Measurements from ENCODE around the gene PTPN11.
A peak's percentile ranks its signal among the peaks of the same experiment; 100 is the strongest.

PTPN11 gene

GRCh38 chr12:112375105-112375504, 43.6 kb upstream of the PTPN11 start:
- Histone ChIP-seq H3K9me3 (ENCODE audit: control insufficient read depth, low read length) (no peaks in the 10 kb centered on the region), H3K4ac (ENCODE audit: low read depth in 1 of 2, low read length in 2 of 2) (no peak overlapping the region), H2AFZ (ENCODE audit: low read depth, low read length) (no peak overlapping the region), H3K27ac (ENCODE audit: low read length, poor library complexity, severe bottlenecking) (no peak overlapping the region), H2AK5ac (ENCODE audit: low read length, severe bottlenecking) (no peak overlapping the region), H2BK15ac (ENCODE audit: low read depth, poor library complexity, severe bottlenecking) (no peak overlapping the region), H3K36me3 (ENCODE audit: control insufficient read depth in 1 of 2, insufficient read depth in 2 of 2, low read depth in 1 of 2, low read length in 2 of 2) (no peaks in the 10 kb centered on the region), H3K4me3 (ENCODE audit: insufficient read depth in 1 of 2, low read depth in 1 of 2, low read length in 2 of 2) (no peak overlapping the region), H3K27me3 (ENCODE audit: control insufficient read depth in 1 of 2, insufficient read depth in 1 of 2, low read length in 2 of 2) (no peaks in the 10 kb centered on the region), H3K23ac (ENCODE audit: low read length in 2 of 2) (no peak overlapping the region), H4K91ac (ENCODE audit: low read length) (no peak overlapping the region), H2BK120ac (ENCODE audit: low read depth, low read length) (no peak overlapping the region), H3K9ac (ENCODE audit: low read length) (no peak overlapping the region), H3K79me1 (replicated peaks; ENCODE audit: low read length, poor library complexity, severe bottlenecking) (peaks cover 11% of the 10 kb centered on the region), H3K4me1 (ENCODE audit: control insufficient read depth, insufficient read depth, low read depth, low read length) (peaks cover 3% of the 10 kb centered on the region), H2BK12ac (ENCODE audit: low read length in 2 of 2) (no peak overlapping the region), H3K18ac (ENCODE audit: low read depth in 1 of 2, low read length in 2 of 2) (no peak overlapping the region), H3K4me2 (ENCODE audit: low read length, poor library complexity, severe bottlenecking) (no peak overlapping the region), H3K14ac (ENCODE audit: low read length in 2 of 2) (no peak overlapping the region), H2BK5ac (ENCODE audit: low read depth, low read length, poor library complexity, severe bottlenecking) (no peak overlapping the region), H4K8ac (ENCODE audit: low read length) (no peak overlapping the region)
- WGBS = 96% methylated on average over 2 of the region's 5 CpGs
- DNase-seq = no peak

- Histone ChIP-seq H3K14ac (ENCODE audit: low read length in 2 of 2) (no peak overlapping the region), H3K9ac (ENCODE audit: low read length) (peak overlapping the region; percentile 84), H3K4me2 (ENCODE audit: low read length, poor library complexity, severe bottlenecking) (peak overlapping the region; percentile 64), H3K4me1 (ENCODE audit: control insufficient read depth, insufficient read depth, low read depth, low read length) (peaks cover 12% of the 10 kb centered on the region), H2BK120ac (ENCODE audit: low read depth, low read length) (no peak overlapping the region), H3K9me3 (ENCODE audit: control insufficient read depth, low read length) (no peaks in the 10 kb centered on the region), H4K8ac (ENCODE audit: low read length) (no peak overlapping the region), H4K91ac (ENCODE audit: low read length) (no peak overlapping the region), H3K18ac (ENCODE audit: low read depth in 1 of 2, low read length in 2 of 2) (peak overlapping the region in 1 of 2 experiments; percentile 54), H2BK5ac (ENCODE audit: low read depth, low read length, poor library complexity, severe bottlenecking) (no peak overlapping the region), H3K23ac (ENCODE audit: low read length in 2 of 2) (no peak overlapping the region), H2BK15ac (ENCODE audit: low read depth, poor library complexity, severe bottlenecking) (no peak overlapping the region), H2AK5ac (ENCODE audit: low read length, severe bottlenecking) (no peak overlapping the region), H3K4me3 (ENCODE audit: insufficient read depth in 1 of 2, low read depth in 1 of 2, low read length in 2 of 2) (peak overlapping the region; percentile 83 to 86), H3K4ac (ENCODE audit: low read depth in 1 of 2, low read length in 2 of 2) (peak overlapping the region in 1 of 2 experiments; percentile 66), H3K36me3 (ENCODE audit: control insufficient read depth in 1 of 2, insufficient read depth in 2 of 2, low read depth in 1 of 2, low read length in 2 of 2) (no peaks in the 10 kb centered on the region), H2BK12ac (ENCODE audit: low read length in 2 of 2) (no peak overlapping the region), H3K79me1 (replicated peaks; ENCODE audit: low read length, poor library complexity, severe bottlenecking) (peaks cover 2% of the 10 kb centered on the region), H3K27me3 (ENCODE audit: control insufficient read depth in 1 of 2, insufficient read depth in 1 of 2, low read length in 2 of 2) (no peaks in the 10 kb centered on the region), H2AFZ (ENCODE audit: low read depth, low read length) (no peak overlapping the region), H3K27ac (ENCODE audit: low read length, poor library complexity, severe bottlenecking) (no peak overlapping the region)
- peak; percentile 28 for DNase-seq
- 61% methylated on average over 30 of the region's 34 CpGs for WGBS
Measured at GRCh38 chr12:112380663-112381405, 37.9 kb upstream of the PTPN11 start.

GRCh38 chr12:112381406-112381882, 37.3 kb upstream of the PTPN11 start:
- Histone ChIP-seq H3K18ac (ENCODE audit: low read depth in 1 of 2, low read length in 2 of 2) (peak overlapping the region; percentile 75), H4K8ac (ENCODE audit: low read length) (peak overlapping the region; percentile 23), H3K36me3 (ENCODE audit: control insufficient read depth in 1 of 2, insufficient read depth in 2 of 2, low read depth in 1 of 2, low read length in 2 of 2) (no peaks in the 10 kb centered on the region), H3K4me3 (ENCODE audit: insufficient read depth in 1 of 2, low read depth in 1 of 2, low read length in 2 of 2) (peak overlapping the region; percentile 83 to 86), H2BK12ac (ENCODE audit: low read length in 2 of 2) (no peak overlapping the region), H3K9me3 (ENCODE audit: control insufficient read depth, low read length) (no peaks in the 10 kb centered on the region), H4K91ac (ENCODE audit: low read length) (peak overlapping the region; percentile 39), H3K79me1 (replicated peaks; ENCODE audit: low read length, poor library complexity, severe bottlenecking) (peaks cover 2% of the 10 kb centered on the region), H2BK120ac (ENCODE audit: low read depth, low read length) (peak overlapping the region; percentile 73), H2AK5ac (ENCODE audit: low read length, severe bottlenecking) (no peak overlapping the region), H2BK5ac (ENCODE audit: low read depth, low read length, poor library complexity, severe bottlenecking) (no peak overlapping the region), H3K9ac (ENCODE audit: low read length) (peak overlapping the region; percentile 84), H3K27ac (ENCODE audit: low read length, poor library complexity, severe bottlenecking) (no peak overlapping the region), H3K23ac (ENCODE audit: low read length in 2 of 2) (peak overlapping the region in 1 of 2 experiments; percentile 40), H3K4me1 (ENCODE audit: control insufficient read depth, insufficient read depth, low read depth, low read length) (peaks cover 12% of the 10 kb centered on the region), H3K4ac (ENCODE audit: low read depth in 1 of 2, low read length in 2 of 2) (peak overlapping the region in 1 of 2 experiments; percentile 82), H2BK15ac (ENCODE audit: low read depth, poor library complexity, severe bottlenecking) (no peak overlapping the region), H3K27me3 (ENCODE audit: control insufficient read depth in 1 of 2, insufficient read depth in 1 of 2, low read length in 2 of 2) (no peaks in the 10 kb centered on the region), H3K4me2 (ENCODE audit: low read length, poor library complexity, severe bottlenecking) (peak overlapping the region; percentile 64), H2AFZ (ENCODE audit: low read depth, low read length) (peak overlapping the region; percentile 98), H3K14ac (ENCODE audit: low read length in 2 of 2) (peak overlapping the region in 1 of 2 experiments; percentile 55)
- WGBS = 0% methylated on average over 17 of the region's 33 CpGs
- DNase-seq = peak; percentile 24

All from mesenchymal stem cell (in vitro differentiated cells and primary cell).